ENCODE results near the gene PRICKLE4.
"Not testable (repeated sequence)": the region's sequence is repeated elsewhere in the genome, so short reads cannot be mapped to it uniquely, and the experiment has no call there.

DNA sequence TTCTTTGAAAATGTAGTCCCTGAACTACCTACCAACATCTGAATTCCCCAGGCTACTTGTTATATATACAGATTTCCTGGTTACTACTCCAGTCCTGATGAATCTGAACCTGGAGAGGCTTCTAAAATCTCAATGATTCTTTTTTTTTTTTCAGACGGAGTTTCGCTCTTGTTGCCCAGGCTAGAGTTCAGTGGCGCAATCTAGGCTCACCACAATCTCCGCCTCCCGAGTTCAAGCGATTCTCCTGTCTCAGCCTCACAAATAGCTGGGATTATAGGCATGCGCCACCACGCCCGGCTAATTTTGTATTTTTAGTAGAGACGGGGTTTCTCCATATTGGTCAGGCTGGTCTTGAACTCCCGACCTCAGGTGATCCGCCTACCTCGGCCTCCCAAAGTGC lies 31.4 kb downstream of the PRICKLE4 start:
- TF ChIP-seq, protein P1, sequence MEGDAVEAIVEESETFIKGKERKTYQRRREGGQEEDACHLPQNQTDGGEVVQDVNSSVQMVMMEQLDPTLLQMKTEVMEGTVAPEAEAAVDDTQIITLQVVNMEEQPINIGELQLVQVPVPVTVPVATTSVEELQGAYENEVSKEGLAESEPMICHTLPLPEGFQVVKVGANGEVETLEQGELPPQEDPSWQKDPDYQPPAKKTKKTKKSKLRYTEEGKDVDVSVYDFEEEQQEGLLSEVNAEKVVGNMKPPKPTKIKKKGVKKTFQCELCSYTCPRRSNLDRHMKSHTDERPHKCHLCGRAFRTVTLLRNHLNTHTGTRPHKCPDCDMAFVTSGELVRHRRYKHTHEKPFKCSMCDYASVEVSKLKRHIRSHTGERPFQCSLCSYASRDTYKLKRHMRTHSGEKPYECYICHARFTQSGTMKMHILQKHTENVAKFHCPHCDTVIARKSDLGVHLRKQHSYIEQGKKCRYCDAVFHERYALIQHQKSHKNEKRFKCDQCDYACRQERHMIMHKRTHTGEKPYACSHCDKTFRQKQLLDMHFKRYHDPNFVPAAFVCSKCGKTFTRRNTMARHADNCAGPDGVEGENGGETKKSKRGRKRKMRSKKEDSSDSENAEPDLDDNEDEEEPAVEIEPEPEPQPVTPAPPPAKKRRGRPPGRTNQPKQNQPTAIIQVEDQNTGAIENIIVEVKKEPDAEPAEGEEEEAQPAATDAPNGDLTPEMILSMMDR (IDR thresholded peaks at IDR 0.05), result not testable (repeated sequence)
- TF ChIP-seq EZH2 (IDR thresholded peaks at IDR 0.05; ENCODE audit: borderline replicate concordance, insufficient read depth, low read depth, low read length, poor library complexity, severe bottlenecking), result not testable (repeated sequence)

Data from B cell (primary cell).